ENCODE data around the gene SCN8A.
"Not testable (repeated sequence)": the region's sequence is repeated elsewhere in the genome, so short reads cannot be mapped to it uniquely, and the experiment has no call there.

The SCN8A gene

GRCh38 chr12:51766067-51766676 lies 175.1 kb downstream of the SCN8A start:
- no peak for DNase-seq (ENCODE audit: low spot score)

- DNase-seq (ENCODE audit: low spot score) = no peak
These were observed 180.0 kb downstream of the SCN8A start for GRCh38 chr12:51771008-51771407.

GRCh38 chr12:51773145-51773869 lies 182.3 kb downstream of the SCN8A start:
- DNase-seq (ENCODE audit: low spot score) = no peak

- no peak for DNase-seq (ENCODE audit: low spot score)
These were observed 183.9 kb downstream of the SCN8A start for GRCh38 chr12:51774933-51775332.

- no peak for DNase-seq (ENCODE audit: low spot score)
These were observed 186.4 kb downstream of the SCN8A start for GRCh38 chr12:51777457-51777856.

DNA sequence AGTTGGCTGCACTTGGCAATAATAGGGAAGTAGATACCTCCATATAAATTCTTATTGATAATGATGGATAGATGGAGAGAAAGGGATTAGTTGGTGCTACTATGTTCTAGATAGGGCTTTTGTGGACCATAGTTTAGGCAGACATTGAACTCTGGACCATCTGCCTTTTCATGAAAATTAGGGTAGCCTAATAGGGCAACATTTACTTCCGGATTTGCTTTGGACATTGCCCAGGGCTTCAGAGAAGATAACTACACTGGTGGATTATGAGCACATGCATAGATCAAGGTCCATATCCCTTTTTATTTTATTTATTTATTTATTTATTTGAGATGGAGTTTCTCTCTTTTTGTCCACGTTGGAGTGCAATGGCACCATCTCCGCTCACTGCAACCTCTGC lies 186.9 kb downstream of the SCN8A start:
- DNase-seq (ENCODE audit: low spot score) = no peak

DNA sequence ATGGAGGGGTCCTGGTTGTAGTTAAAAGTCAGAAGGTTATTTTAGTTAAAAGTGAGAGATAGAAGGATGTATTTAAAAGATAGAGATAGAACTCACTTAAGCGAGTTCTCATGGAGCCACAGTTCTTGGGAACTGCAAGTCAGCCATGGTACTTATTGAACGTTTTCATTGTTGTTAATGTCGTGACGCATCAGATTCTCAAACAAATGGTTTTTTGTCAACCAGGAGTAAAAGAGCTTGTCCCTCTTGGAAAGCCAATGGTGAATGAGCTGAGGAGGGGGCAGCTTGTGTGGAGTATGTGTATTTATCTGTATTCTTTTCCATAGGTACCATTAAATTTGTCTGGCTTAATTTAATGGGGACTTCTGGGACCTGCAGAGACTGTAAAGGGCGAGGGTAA lies 188.8 kb downstream of the SCN8A start:
- DNase-seq (ENCODE audit: low spot score) = peak; percentile 42

- DNase-seq (ENCODE audit: low spot score) = no peak
These were observed 193.7 kb downstream of the SCN8A start for GRCh38 chr12:51784688-51785087.

DNA sequence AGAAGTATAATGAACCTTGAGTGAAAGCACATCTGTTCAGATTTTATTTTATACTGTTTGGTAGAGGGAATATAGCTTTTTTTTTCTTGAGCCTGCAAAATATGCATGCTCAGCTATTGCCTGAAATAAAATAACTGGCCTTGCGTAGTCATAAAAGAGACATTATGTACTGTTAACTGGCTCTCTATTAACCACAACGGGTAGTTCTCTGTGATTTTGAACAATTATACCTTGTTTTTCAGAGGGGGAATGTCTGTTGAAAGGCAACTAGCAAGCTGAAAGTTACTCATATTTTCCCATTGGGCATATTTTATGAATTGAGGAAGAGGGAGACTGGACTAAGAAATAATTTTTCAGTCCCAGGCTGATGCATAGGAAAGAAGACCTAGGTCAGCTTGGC lies 194.9 kb downstream of the SCN8A start:
- DNase-seq (ENCODE audit: low spot score) = no peak

- DNase-seq (ENCODE audit: low spot score) = no peak
These were observed 197.8 kb downstream of the SCN8A start for GRCh38 chr12:51788876-51789275.

DNA sequence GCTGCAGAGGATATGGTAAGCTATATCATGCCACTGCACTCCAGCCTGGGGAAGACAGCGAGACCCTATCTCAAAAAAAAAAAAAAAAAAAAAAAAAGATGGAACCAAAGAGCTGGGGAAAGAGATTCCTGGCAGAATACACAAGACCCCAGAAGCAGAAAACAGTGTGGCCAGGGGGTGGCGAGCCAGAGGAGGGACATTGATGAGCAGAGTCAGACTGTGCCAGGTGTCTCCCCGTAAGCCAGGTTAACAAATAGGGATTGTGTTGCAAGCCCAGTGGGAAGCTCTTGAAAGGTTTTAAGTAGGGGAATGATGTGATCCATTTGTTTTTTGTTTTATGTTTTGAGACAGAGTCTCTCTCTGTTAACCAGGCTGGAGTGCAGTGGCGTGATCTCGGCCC lies 201.4 kb downstream of the SCN8A start:
- DNase-seq (ENCODE audit: low spot score) = no peak

DNA sequence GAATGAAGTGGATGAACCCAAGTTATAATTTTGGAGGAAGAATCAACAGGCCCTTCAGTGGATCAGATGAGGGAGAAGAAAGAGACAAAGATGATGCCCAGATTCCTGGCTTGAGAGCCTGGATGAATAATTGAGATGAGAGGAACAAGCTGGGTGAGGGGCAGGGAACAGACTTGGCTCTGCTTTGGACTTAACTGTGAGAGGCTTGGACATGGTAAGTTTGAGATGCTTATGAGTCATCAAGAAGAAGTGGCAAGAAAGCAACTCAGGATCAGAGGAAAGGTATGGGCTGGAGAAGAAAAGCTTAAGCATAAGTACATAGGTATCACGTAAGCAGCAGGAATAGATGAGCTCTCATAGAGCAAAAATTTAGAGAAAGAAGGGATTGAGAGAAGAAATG lies 202.2 kb downstream of the SCN8A start:
- no peak for DNase-seq (ENCODE audit: low spot score)

GRCh38 chr12:51797301-51797700 lies 206.3 kb downstream of the SCN8A start:
- DNase-seq (ENCODE audit: low spot score) = no peak

GRCh38 chr12:51798051-51798450 lies 207.0 kb downstream of the SCN8A start:
- DNase-seq (ENCODE audit: low spot score) = not testable (repeated sequence)

DNA sequence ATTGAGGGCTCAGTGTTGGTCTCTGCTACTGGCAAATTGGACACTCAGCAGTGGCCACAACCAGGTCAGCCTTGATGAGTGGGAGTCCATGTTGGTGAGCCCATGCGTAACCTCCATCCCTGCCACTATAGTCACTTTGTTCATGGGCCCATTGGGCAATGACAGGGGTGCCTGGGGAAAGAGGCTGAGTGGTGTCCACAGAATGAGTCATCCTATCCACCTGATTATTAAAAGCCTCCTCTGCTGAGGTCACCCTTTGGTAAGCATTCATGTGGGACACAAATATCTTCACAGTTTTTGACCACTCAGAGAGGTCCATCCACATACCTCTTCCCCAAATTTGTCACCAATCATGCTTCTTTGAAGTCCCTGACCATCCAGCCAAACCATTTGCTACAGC lies 207.5 kb downstream of the SCN8A start:
- DNase-seq (ENCODE audit: low spot score) = no peak

DNA sequence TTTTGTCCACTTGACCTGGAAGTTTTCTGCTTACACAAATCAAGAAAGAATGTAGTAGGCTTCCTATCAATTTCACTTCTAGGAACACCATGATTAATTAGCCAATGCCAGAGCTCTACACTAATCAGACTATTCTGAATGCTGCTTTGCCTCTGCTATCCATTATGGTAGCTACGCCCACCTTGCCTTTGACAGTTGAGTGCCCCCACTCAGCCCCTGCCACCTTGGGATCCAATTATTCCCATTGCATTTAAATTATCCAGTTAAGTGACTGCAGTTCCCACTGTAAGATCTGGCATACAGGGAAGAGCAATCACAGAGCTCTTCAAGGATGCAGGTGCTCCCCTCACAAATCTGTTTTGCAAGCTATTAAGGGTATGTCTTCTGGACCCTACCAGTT lies 210.0 kb downstream of the SCN8A start:
- DNase-seq (ENCODE audit: low spot score) = no peak

GRCh38 chr12:51806896-51807295 lies 215.9 kb downstream of the SCN8A start:
- DNase-seq (ENCODE audit: low spot score) = no peak

DNA sequence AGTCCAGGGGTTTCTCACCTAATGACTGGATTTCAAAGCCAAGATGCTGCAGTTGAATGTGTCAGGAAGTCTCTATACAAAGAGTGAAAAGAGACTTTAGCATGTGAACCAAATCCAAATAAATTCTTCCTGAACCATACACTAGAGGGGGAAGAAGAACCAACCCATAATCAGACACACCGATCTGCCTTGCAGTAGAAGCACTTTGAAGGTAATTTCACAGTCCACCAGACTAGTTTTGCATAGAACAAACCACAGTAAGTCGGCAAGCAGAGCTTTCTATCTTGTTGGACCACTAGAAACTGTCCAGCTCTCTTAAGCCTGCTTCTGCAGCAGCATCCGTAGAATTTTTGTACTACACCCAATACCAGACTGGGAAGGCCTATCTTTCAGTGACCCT lies 218.2 kb downstream of the SCN8A start:
- DNase-seq (ENCODE audit: low spot score) = no peak

- no peak for DNase-seq (ENCODE audit: low spot score)
These were observed 220.5 kb downstream of the SCN8A start for GRCh38 chr12:51811203-51812202.

- no peak for DNase-seq (ENCODE audit: low spot score)
These were observed 221.8 kb downstream of the SCN8A start for GRCh38 chr12:51812871-51813270.

DNA sequence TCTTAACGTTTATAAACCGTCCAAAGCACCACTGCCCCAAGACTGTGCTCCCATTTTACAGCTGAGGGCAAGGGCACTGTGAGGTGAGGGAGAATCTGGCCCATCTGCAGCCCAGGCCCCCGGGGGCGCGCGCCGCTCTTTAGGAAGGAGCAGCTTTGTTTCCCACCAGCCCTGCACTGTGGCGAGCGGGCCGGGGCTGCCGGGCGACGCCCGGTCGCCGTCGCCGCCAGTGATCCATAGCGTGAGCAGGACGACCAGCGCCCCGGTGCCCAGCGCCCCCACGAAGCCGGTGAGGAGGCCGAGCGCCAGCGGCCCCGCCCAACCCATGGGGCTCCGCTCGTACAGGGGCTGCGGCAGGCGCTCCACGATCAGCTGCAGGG lies 222.9 kb downstream of the SCN8A start:
- no peak for DNase-seq (ENCODE audit: low spot score)

DNA sequence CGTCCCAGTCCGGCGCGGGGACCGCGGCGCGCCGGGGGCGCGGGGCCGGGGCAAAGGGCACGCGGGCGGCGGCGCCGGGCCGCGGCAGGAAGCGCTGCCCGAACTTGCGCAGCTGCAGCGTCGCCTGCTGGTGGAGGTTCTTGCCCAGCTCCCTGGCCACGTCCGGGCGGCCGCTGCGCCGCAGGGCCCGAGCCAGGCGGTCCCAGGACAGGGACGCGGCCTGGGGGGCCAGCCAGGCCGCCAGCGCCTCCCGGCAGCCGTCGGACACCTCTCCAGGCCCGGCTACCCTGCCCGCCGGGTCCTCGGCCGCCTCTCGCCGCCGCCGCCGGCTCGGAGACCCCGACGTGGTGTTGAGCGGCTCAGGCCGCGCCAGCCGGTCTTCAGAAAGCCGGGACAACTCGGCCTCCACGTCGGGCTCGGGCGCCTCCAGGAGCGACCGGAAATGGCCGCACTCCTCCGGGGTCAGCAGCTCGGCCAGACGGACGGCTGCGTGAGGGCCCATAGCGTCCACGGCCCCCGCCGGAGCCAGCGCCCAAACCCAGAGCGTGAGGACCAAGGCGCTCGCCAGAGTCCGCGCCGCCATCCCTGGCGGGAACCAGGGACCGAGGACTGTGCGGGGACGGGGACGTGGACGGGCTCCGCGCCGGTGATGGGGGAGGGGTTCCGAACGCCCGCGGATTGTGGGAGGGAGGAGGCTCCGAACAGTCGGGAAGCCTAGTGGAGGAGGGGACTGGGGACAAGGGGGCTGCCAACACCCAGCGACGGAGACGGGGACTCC lies 223.5 kb downstream of the SCN8A start:
- DNase-seq (ENCODE audit: low spot score) = peak; percentile 77
